Panc1 (cell line): ENCODE results near the gene TMEM108. TPM values are rescaled to one million over a fixed set of nuclear protein-coding genes. Genes with fewer than 3 reads are reported as not detected.

Experiments used
- ATAC-seq: fragments of 200-7000 bp; cut with Tn5 transposase; 2 replicates; pipeline ENCODE4 v1.9.1; 2020; ENCODE audit warnings: mild to moderate bottlenecking, moderate library complexity
- BruUV-seq: library from RNA; stranded (reverse); fragments of 400-500 nt; replicated peaks from 2 replicates; lab custom pipeline; 2021; lab: Mats Ljungman, UMichigan
- CTCF ChIA-PET: fragments of 300-600 bp; sonication (Branson Sonifier 250); formaldehyde crosslinking; loops from one replicate; lab custom pipeline; 2022; ENCODE audit warnings: antibody characterized with exemption; lab: Charles Lee
- POLR2A ChIA-PET: fragments of 300-600 bp; sonication (Branson Sonifier 250); formaldehyde crosslinking; loops from one replicate; lab custom pipeline; 2022; ENCODE audit warnings: antibody characterized with exemption; lab: Charles Lee
- DNase-seq: peaks from one replicate; pipeline ENCODE4 v3.0.0-alpha.2; 2010; ENCODE audit warnings: low read depth, low spot score
- H3K27ac ChIP-seq: 2 replicates; pipeline ENCODE4 v1.5.1; 2011; ENCODE audit warnings: mild to moderate bottlenecking, low read length, inconsistent platforms
- H3K27me3 ChIP-seq: fragments of 200-500 bp; sonication (Bioruptor generic); 2 replicates; pipeline ENCODE4 v1.6.0; 2014; ENCODE audit warnings: low read length, inconsistent platforms; ENCODE audit not compliant: control insufficient read depth, insufficient read depth
- H3K36me3 ChIP-seq: fragments of 200-500 bp; sonication (Bioruptor generic); 2 replicates; pipeline ENCODE4 v1.5.1; 2014; ENCODE audit warnings: inconsistent platforms, mild to moderate bottlenecking, low read length, moderate library complexity; ENCODE audit not compliant: control insufficient read depth, insufficient read depth
- H3K4me1 ChIP-seq: 2 replicates; pipeline ENCODE4 v1.5.1; 2011; ENCODE audit warnings: inconsistent platforms, mild to moderate bottlenecking, low read length, moderate library complexity; ENCODE audit not compliant: control insufficient read depth, insufficient read depth
- H3K4me3 ChIP-seq, 2 experiments: 2 replicates each; pipeline ENCODE4 v1.5.1; 2011 to 2012; ENCODE audit warnings: low read depth in 2 of 2, low read length in 2 of 2, mild to moderate bottlenecking in 2 of 2, inconsistent platforms in 1 of 2, moderate library complexity in 1 of 2
- H3K9me3 ChIP-seq: fragments of 200-500 bp; sonication (Bioruptor generic); 2 replicates; pipeline ENCODE4 v1.5.1; 2014; ENCODE audit warnings: low read depth, mild to moderate bottlenecking, inconsistent platforms, low read length, moderate library complexity; ENCODE audit not compliant: control insufficient read depth, insufficient read depth
- CTCF ChIP-seq: fragments of 450-650 bp; IDR thresholded peaks from 2 replicates; pipeline ENCODE4 v1.5.1; 2017; ENCODE audit warnings: mild to moderate bottlenecking
- POLR2AphosphoS5 ChIP-seq: IDR thresholded peaks from 2 replicates; pipeline ENCODE4 v1.6.1; 2012; ENCODE audit warnings: mild to moderate bottlenecking, low read depth, low read length, moderate library complexity
- REST ChIP-seq, 2 experiments: IDR thresholded peaks; 2 replicates each; pipeline ENCODE4 v1.6.1; 2011 to 2012; ENCODE audit warnings: low read depth in 2 of 2, control low read depth in 1 of 2, low read length in 1 of 2, mild to moderate bottlenecking in 1 of 2, moderate library complexity in 1 of 2; ENCODE audit not compliant: insufficient read depth in 1 of 2
- SIN3A ChIP-seq: IDR thresholded peaks from 2 replicates; pipeline ENCODE4 v1.6.1; 2012; ENCODE audit warnings: low read depth, mild to moderate bottlenecking, low read length, moderate library complexity, borderline replicate concordance; ENCODE audit not compliant: insufficient read depth
- TCF7L2 ChIP-seq: IDR thresholded peaks from 2 replicates; pipeline ENCODE4 v1.6.1; 2011; ENCODE audit warnings: mild to moderate bottlenecking, low read depth, low read length, inconsistent platforms
- in situ Hi-C: cut with HindIII; loops from 2 replicates; pipeline ENCODE4 v1.10.0; 2016; ENCODE audit warnings: low sequenced_read_pairs, low pct_unique_long_range_greater_than_20kb
- intact Hi-C: fragments of 100-400 bp; cut with micrococcal nuclease; formaldehyde crosslinking; loops from one replicate; pipeline ENCODE4 v1.10.0; 2022; ENCODE audit not compliant: unreplicated experiment
- total RNA-seq: library from RNA; stranded (reverse); gene quantifications from one replicate; pipeline ENCODE4 v1.2.1, GENCODE V29; 2021; ENCODE audit not compliant: unreplicated experiment

TMEM108 gene
- total RNA-seq, 1 experiment from 2014 or later, result 0.41 TPM

DNA sequence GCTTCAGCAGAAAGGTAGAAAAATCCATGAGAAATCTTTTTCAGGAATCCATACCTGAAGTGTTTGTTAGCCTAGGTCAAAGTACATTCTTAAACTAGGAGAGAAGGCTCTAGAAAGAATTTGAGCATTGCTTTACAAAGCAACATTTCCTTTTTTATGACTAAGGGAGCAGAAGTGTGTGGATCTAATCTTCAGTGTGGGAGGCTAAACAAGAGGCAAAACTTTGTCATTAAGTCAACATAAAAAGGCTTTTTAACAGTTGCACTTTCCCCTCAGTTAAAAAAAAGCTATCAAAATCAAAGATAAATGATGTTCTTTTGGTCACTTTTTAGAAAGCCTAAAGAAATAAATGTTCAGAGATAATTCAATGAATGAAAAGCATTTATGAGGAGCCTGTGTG lies 154.8 kb downstream of the TMEM108 start:
- ChIA-PET CTCF (no interaction called here), POLR2A (no interaction called here)
- Histone ChIP-seq H3K4me1 (no peaks in the 10 kb centered on the region), H3K27me3 (peaks cover 8% of the 10 kb centered on the region), H3K4me3 (no peak overlapping the region), H3K27ac (no peak overlapping the region), H3K36me3 (no peaks in the 10 kb centered on the region), H3K9me3 (no peaks in the 10 kb centered on the region)
- in situ Hi-C loops (no loop called here), intact Hi-C loops (no loop called here)
- ATAC-seq (no peak), DNase-seq (no peak)
- BruUV-seq, result no TSS peak
- no peak for TF ChIP-seq SIN3A
- TF ChIP-seq TCF7L2, result no peak
- no peak for TF ChIP-seq REST (IDR thresholded peaks at IDR 0.05; ENCODE audit: insufficient read depth in 1 of 2, low read depth in 2 of 2, low read length in 1 of 2)
- no peak for TF ChIP-seq POLR2AphosphoS5
- no peak for TF ChIP-seq CTCF

DNA sequence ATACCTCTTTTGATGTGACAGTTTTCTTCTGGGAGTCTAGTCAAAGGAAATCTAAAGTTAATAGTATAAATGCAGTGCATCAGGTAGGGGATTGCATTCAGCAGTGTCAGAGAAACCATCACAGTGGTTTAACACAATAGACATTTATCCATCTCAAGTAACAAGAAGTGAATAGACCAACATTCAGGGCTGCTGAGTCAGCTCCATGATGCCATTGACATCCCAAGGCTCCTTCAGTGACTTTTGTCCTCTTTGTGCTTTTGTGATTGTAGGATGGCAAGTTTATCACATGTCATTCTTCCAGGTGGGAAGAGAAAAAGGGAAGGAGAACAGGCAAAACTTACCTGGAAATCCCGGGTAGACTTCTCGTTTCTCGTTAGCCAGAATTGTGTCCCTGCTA lies 158.3 kb downstream of the TMEM108 start:
- H3K9me3 ChIP-seq, result no peaks in the 10 kb centered on the region
- DNase-seq (no peak), ATAC-seq (no peak)
- ChIA-PET CTCF (no interaction called here), POLR2A (no interaction called here)
- H3K36me3 ChIP-seq, result no peaks in the 10 kb centered on the region
- BruUV-seq, result no TSS peak
- H3K27me3 ChIP-seq, result no peaks in the 10 kb centered on the region
- in situ Hi-C loops, result no loop called here
- no peak for TF ChIP-seq TCF7L2
- TF ChIP-seq CTCF, result no peak
- no peak for TF ChIP-seq SIN3A
- TF ChIP-seq POLR2AphosphoS5, result no peak
- intact Hi-C loops, result no loop called here
- H3K4me3 ChIP-seq, result no peak overlapping the region
- H3K4me1 ChIP-seq, result no peaks in the 10 kb centered on the region
- H3K27ac ChIP-seq, result no peak overlapping the region
